Lower leg skin (tissue), 3 donors: ENCODE results near the gene USP3.

ENCODE experiments used
- POLR2A ChIP-seq, 2 donors: fragments of 450-650 bp; IDR thresholded peaks; one replicate each; pipeline ENCODE4 v1.6.1; 2016 to 2017; ENCODE audit warnings: antibody characterized with exemption in 2 of 2, mild to moderate bottlenecking in 1 of 2, moderate library complexity in 1 of 2
- TF ChIP-seq, protein P1 (sequence below), 3 donors: fragments of 450-650 bp; IDR thresholded peaks; one replicate each; pipeline ENCODE4 v1.5.1; 2016; ENCODE audit warnings: antibody characterized with exemption in 3 of 3, mild to moderate bottlenecking in 3 of 3, moderate library complexity in 2 of 3

DNA sequence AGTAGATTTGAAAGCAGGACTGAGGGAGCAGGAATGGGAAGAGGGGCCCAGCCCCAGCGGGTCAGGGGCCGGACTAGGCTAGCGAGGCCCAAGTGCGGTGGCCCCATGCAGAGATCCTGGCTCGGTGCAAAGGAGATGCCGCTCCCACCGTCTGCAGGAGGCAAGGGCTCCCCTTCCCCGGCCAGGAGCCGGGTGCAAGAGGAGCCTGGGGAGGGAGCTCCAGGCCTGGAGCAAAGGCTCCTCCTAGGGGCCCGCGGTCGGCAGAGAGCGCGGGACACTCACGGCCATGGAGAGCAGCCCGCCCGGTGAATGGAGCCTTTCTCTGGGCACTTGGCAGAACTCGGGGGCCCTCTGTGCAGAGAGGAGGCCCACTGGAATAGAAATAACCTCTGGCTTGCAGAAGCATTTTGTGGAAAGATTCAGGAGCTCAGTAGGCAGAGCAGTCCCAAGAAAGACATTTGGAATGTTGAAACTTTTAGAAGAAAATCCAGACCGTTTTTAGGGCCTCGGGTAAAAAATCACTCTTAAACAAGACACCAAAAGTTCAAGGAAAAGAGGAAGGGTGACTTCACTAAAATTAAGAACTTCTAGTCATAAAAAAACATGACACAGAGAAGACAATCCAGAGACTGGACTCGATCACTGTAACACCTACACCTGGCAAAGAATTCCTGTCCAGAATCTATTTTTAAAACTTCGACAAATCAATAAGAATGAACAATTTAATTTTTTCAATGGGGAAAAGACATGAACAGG, 43.0 kb upstream of the USP3 start:
- TF ChIP-seq, protein P1, sequence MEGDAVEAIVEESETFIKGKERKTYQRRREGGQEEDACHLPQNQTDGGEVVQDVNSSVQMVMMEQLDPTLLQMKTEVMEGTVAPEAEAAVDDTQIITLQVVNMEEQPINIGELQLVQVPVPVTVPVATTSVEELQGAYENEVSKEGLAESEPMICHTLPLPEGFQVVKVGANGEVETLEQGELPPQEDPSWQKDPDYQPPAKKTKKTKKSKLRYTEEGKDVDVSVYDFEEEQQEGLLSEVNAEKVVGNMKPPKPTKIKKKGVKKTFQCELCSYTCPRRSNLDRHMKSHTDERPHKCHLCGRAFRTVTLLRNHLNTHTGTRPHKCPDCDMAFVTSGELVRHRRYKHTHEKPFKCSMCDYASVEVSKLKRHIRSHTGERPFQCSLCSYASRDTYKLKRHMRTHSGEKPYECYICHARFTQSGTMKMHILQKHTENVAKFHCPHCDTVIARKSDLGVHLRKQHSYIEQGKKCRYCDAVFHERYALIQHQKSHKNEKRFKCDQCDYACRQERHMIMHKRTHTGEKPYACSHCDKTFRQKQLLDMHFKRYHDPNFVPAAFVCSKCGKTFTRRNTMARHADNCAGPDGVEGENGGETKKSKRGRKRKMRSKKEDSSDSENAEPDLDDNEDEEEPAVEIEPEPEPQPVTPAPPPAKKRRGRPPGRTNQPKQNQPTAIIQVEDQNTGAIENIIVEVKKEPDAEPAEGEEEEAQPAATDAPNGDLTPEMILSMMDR (IDR thresholded peaks at IDR 0.05) = no peak
- no peak for TF ChIP-seq POLR2A (IDR thresholded peaks at IDR 0.05)
